HCT116 (cell line): ENCODE data around the gene STKLD1. TPM values are rescaled to one million over a fixed set of nuclear protein-coding genes. Genes with fewer than 3 reads are reported as not detected.

ENCODE experiments used
- ATAC-seq: fragments of 200-7000 bp; cut with Tn5 transposase; 2 replicates; pipeline ENCODE4 v1.9.1; 2020; ENCODE audit warnings: mild to moderate bottlenecking, moderate library complexity
- BruUV-seq: library from RNA; stranded (reverse); fragments of 400-500 nt; replicated peaks from 2 replicates; lab custom pipeline; 2021; lab: Mats Ljungman, UMichigan
- CTCF ChIA-PET: fragments of 300-600 bp; sonication (Branson Sonifier 250); formaldehyde crosslinking; loops from one replicate; lab custom pipeline; 2021; ENCODE audit warnings: antibody characterized with exemption; lab: Charles Lee
- POLR2A ChIA-PET: fragments of 300-600, 350-600 bp; sonication (Branson Sonifier 250); formaldehyde crosslinking; loops from one replicate; lab custom pipeline; 2021; ENCODE audit warnings: antibody characterized with exemption; lab: Charles Lee
- RAD21 ChIA-PET, 2 experiments: fragments of 300-600 bp; sonication (Branson Sonifier 250); formaldehyde crosslinking; loops; one replicate each; lab custom pipeline; 2023; ENCODE audit warnings: low total read pairs in 2 of 2; ENCODE audit not compliant: uncharacterized antibody in 2 of 2, unreplicated experiment in 2 of 2, low non-redundant PET in 1 of 2; lab: Charles Lee
- DNase-seq: peaks from one replicate; pipeline ENCODE4 v3.0.0-alpha.2; 2010; ENCODE audit warnings: low read depth, low spot score
- H2AFZ ChIP-seq: fragments of 200-600 bp; shearing (Covaris generic), sonication (generic); 2 replicates; pipeline ENCODE4 v1.6.1; 2017; ENCODE audit warnings: low read depth, mixed run types, mixed read lengths, antibody characterized with exemption, low read length; ENCODE audit not compliant: poor library complexity, severe bottlenecking
- H3K27ac ChIP-seq: 2 replicates; pipeline ENCODE4 v1.5.1; 2012; ENCODE audit warnings: low read depth, low read length
- H3K27me3 ChIP-seq: fragments of 200-600 bp; sonication (generic); 2 replicates; pipeline ENCODE4 v1.6.1; 2016; ENCODE audit warnings: mixed run types, low read length, mixed read lengths; ENCODE audit not compliant: insufficient read depth
- H3K36me3 ChIP-seq, 2 experiments: fragments of 200-500 bp in 1 of 2; fragments of 200-600 bp in 1 of 2; sonication (Bioruptor generic) in 1 of 2; sonication (generic) in 1 of 2; 2 replicates each; pipeline versions ENCODE4 v1.5.1 to v1.6.1; 2014 to 2016; ENCODE audit warnings: low read length in 2 of 2, inconsistent platforms in 1 of 2, mixed read lengths in 1 of 2, mixed run types in 1 of 2; ENCODE audit not compliant: insufficient read depth in 2 of 2, control insufficient read depth in 1 of 2
- H3K4me1 ChIP-seq, 2 experiments: fragments of 200-600 bp in 1 of 2; sonication (generic) in 1 of 2; 2 replicates each; pipeline versions ENCODE4 v1.5.1 to v1.6.1; 2012 to 2017; ENCODE audit warnings: low read length in 2 of 2, inconsistent platforms in 1 of 2, mild to moderate bottlenecking in 1 of 2, mixed read lengths in 1 of 2, mixed run types in 1 of 2, moderate library complexity in 1 of 2; ENCODE audit not compliant: insufficient read depth in 2 of 2, control insufficient read depth in 1 of 2
- H3K4me2 ChIP-seq: fragments of 200-600 bp; sonication (generic); 2 replicates; pipeline ENCODE4 v1.6.1; 2017; ENCODE audit warnings: mixed run types, low read length, mixed read lengths
- H3K4me3 ChIP-seq, 2 experiments: fragments of 200-600 bp in 1 of 2; sonication (generic) in 1 of 2; replicated peaks in 1 of 2; 2 replicates each; pipeline ENCODE4 v1.5.1; 2011 to 2016; ENCODE audit warnings: low read length in 2 of 2, control low read depth in 1 of 2, low read depth in 1 of 2, mild to moderate bottlenecking in 1 of 2, mixed read lengths in 1 of 2, mixed run types in 1 of 2
- H3K79me2 ChIP-seq: fragments of 200-600 bp; sonication (generic); 2 replicates; pipeline ENCODE4 v1.6.1; 2017; ENCODE audit warnings: mild to moderate bottlenecking, mixed run types, low read length, moderate library complexity, mixed read lengths; ENCODE audit not compliant: insufficient read depth
- H3K9ac ChIP-seq: fragments of 200-600 bp; sonication (generic); 2 replicates; pipeline ENCODE4 v1.6.1; 2016; ENCODE audit warnings: low read length, mixed read lengths
- H3K9me2 ChIP-seq: fragments of 200-600 bp; sonication (generic), shearing (Covaris generic); 2 replicates; pipeline ENCODE4 v1.6.1; 2017; ENCODE audit warnings: mixed run types, mild to moderate bottlenecking, moderate library complexity; ENCODE audit not compliant: insufficient read depth
- H3K9me3 ChIP-seq, 2 experiments: fragments of 200-500 bp in 1 of 2; fragments of 200-600 bp in 1 of 2; sonication (Bioruptor generic) in 1 of 2; sonication (generic) in 1 of 2; 2 replicates each; pipeline ENCODE4 v1.6.1; 2014 to 2017; ENCODE audit warnings: low read length in 2 of 2, mixed read lengths in 2 of 2, inconsistent platforms in 1 of 2, low read depth in 1 of 2, mild to moderate bottlenecking in 1 of 2, mixed run types in 1 of 2, moderate library complexity in 1 of 2; ENCODE audit not compliant: control insufficient read depth in 1 of 2, insufficient read depth in 1 of 2
- H4K20me1 ChIP-seq: fragments of 200-600 bp; sonication (generic), shearing (Covaris generic); 2 replicates; pipeline ENCODE4 v1.6.1; 2017; ENCODE audit warnings: mixed run types, mild to moderate bottlenecking, moderate library complexity; ENCODE audit not compliant: insufficient read depth
- CBX3 ChIP-seq: IDR thresholded peaks from 2 replicates; pipeline ENCODE4 v1.6.1; 2012; ENCODE audit warnings: low read depth
- ELF1 ChIP-seq: IDR thresholded peaks from 2 replicates; pipeline ENCODE4 v1.6.1; 2012; ENCODE audit warnings: low read depth, borderline replicate concordance
- POLR2AphosphoS5 ChIP-seq: IDR thresholded peaks from 2 replicates; pipeline ENCODE4 v1.6.1; 2011; ENCODE audit warnings: mild to moderate bottlenecking, low read depth, low read length, moderate library complexity
- RAD21 ChIP-seq: IDR thresholded peaks from 2 replicates; pipeline ENCODE4 v1.6.1; 2012; ENCODE audit warnings: low read depth, mild to moderate bottlenecking
- TCF7L2 ChIP-seq: IDR thresholded peaks from 2 replicates; pipeline ENCODE4 v1.7.0; 2011; ENCODE audit warnings: borderline replicate concordance, inconsistent platforms; ENCODE audit not compliant: insufficient read depth, insufficient read length; ENCODE audit errors: extremely low read depth
- ZFX ChIP-seq: fragments of 450-650 bp; IDR thresholded peaks from 2 replicates; pipeline ENCODE4 v1.6.1; 2017
- ZNF274 ChIP-seq: fragments of 200-500 bp; sonication (Bioruptor generic); IDR thresholded peaks from 2 replicates; pipeline ENCODE4 v1.6.1; 2014; ENCODE audit warnings: mild to moderate bottlenecking, low read depth, low read length, inconsistent platforms
- intact Hi-C: fragments of 100-400 bp; cut with micrococcal nuclease; formaldehyde crosslinking; loops from 2 replicates; pipeline ENCODE4 v1.10.0; 2022
- total RNA-seq: library from RNA; stranded (reverse); gene quantifications from one replicate; pipeline ENCODE4 v1.2.1, GENCODE V29; 2021; ENCODE audit not compliant: unreplicated experiment
- TF ChIP-seq, protein P1 (sequence below): IDR thresholded peaks from 2 replicates; pipeline ENCODE4 v1.6.1; 2012
- TF ChIP-seq, protein P2 (sequence below), 3 experiments: fragments of 200-600 bp in 1 of 3; sonication (generic) in 1 of 3; IDR thresholded peaks in 2 of 3; conservative IDR thresholded peaks in 1 of 3; 2 replicates each; pipeline ENCODE4 v1.5.1; 2012 to 2017; ENCODE audit warnings: low read depth in 2 of 3, low read length in 2 of 3, antibody characterized with exemption in 1 of 3, borderline replicate concordance in 1 of 3, control low read depth in 1 of 3, mild to moderate bottlenecking in 1 of 3, mixed read lengths in 1 of 3, mixed run types in 1 of 3, moderate library complexity in 1 of 3; ENCODE audit not compliant: insufficient read depth in 1 of 3
- TF ChIP-seq, protein P3 (sequence below): IDR thresholded peaks from 2 replicates; pipeline ENCODE4 v1.6.1; 2011; ENCODE audit warnings: mild to moderate bottlenecking, low read length, moderate library complexity; ENCODE audit not compliant: insufficient replicate concordance; ENCODE audit errors: extremely low read depth

STKLD1 gene
- total RNA-seq, 1 experiment from 2014 or later: 0.37 TPM

DNA sequence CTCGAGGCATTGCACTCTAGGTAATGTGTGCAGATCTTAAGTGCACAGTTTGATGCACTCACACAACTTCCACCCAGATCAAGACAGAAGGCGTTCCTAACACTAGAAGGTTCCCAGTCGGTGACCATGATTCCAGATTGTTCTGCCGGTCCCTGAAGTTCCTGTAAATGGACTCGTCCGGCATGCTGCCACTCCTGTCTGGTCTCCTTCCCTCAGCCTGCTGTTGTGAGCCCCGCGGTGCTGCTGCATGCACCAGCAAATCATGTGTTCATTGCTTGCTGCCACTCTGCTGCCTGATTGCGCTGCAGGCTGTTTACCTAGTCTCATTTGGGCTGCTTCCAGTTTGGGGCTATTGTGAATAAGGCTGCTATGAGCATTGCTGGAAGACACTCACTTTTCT lies 11.5 kb downstream of the STKLD1 start:
- CTCF ChIA-PET: no interaction called here
- Histone ChIP-seq H3K9ac (no peak overlapping the region), H3K36me3 (no peaks in the 10 kb centered on the region), H2AFZ (no peak overlapping the region), H3K9me2 (no peaks in the 10 kb centered on the region), H3K79me2 (no peaks in the 10 kb centered on the region), H3K4me3 (no peak overlapping the region), H3K4me2 (no peak overlapping the region), H4K20me1 (no peaks in the 10 kb centered on the region), H3K4me1 (no peaks in the 10 kb centered on the region), H3K27me3 (no peaks in the 10 kb centered on the region), H3K9me3 (peaks cover 0 to 9% of the 10 kb centered on the region in 2 experiments; a peak in 1 of 4 replicates), H3K27ac (no peak overlapping the region)
- POLR2A ChIA-PET: no interaction called here
- TF ChIP-seq ELF1 (no peak), ZFX (no peak), RAD21 (no peak), TCF7L2 (no peak), ZNF274 (no peak), CBX3 (no peak), POLR2AphosphoS5 (no peak)
- TF ChIP-seq, protein P1, sequence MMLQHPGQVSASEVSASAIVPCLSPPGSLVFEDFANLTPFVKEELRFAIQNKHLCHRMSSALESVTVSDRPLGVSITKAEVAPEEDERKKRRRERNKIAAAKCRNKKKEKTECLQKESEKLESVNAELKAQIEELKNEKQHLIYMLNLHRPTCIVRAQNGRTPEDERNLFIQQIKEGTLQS: no peak
- TF ChIP-seq, protein P2, sequence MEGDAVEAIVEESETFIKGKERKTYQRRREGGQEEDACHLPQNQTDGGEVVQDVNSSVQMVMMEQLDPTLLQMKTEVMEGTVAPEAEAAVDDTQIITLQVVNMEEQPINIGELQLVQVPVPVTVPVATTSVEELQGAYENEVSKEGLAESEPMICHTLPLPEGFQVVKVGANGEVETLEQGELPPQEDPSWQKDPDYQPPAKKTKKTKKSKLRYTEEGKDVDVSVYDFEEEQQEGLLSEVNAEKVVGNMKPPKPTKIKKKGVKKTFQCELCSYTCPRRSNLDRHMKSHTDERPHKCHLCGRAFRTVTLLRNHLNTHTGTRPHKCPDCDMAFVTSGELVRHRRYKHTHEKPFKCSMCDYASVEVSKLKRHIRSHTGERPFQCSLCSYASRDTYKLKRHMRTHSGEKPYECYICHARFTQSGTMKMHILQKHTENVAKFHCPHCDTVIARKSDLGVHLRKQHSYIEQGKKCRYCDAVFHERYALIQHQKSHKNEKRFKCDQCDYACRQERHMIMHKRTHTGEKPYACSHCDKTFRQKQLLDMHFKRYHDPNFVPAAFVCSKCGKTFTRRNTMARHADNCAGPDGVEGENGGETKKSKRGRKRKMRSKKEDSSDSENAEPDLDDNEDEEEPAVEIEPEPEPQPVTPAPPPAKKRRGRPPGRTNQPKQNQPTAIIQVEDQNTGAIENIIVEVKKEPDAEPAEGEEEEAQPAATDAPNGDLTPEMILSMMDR (IDR thresholded peaks at IDR 0.05 in 2 of 3, conservative IDR thresholded peaks at IDR 0.05 in 1 of 3; ENCODE audit: borderline replicate concordance in 1 of 3, insufficient read depth in 1 of 3, low read depth in 2 of 3, low read length in 2 of 3): no peak
- TF ChIP-seq, protein P3, sequence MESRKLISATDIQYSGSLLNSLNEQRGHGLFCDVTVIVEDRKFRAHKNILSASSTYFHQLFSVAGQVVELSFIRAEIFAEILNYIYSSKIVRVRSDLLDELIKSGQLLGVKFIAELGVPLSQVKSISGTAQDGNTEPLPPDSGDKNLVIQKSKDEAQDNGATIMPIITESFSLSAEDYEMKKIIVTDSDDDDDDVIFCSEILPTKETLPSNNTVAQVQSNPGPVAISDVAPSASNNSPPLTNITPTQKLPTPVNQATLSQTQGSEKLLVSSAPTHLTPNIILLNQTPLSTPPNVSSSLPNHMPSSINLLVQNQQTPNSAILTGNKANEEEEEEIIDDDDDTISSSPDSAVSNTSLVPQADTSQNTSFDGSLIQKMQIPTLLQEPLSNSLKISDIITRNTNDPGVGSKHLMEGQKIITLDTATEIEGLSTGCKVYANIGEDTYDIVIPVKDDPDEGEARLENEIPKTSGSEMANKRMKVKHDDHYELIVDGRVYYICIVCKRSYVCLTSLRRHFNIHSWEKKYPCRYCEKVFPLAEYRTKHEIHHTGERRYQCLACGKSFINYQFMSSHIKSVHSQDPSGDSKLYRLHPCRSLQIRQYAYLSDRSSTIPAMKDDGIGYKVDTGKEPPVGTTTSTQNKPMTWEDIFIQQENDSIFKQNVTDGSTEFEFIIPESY: no peak
- DNase-seq (no peak), ATAC-seq (no peak)
- RAD21 ChIA-PET: no interaction called here
- no TSS peak for BruUV-seq
- intact Hi-C loops: no loop called here
